SK-N-MC (cell line): ENCODE results near the gene MMP25.
A peak's percentile ranks its signal among the peaks of the same experiment; 100 is the strongest.
"Not testable (repeated sequence)": the region's sequence is repeated elsewhere in the genome, so short reads cannot be mapped to it uniquely, and the experiment has no call there.

Experiments
- DNase-seq: peaks from one replicate; pipeline ENCODE4 v3.0.0-alpha.2; 2011; ENCODE audit warnings: low read depth, low spot score
- H3K27ac ChIP-seq: fragments of 200-600 bp; sonication (generic); 2 replicates; pipeline ENCODE4 v1.5.1; 2016; ENCODE audit warnings: mixed run types
- H3K36me3 ChIP-seq: fragments of 200-600 bp; sonication (generic); 2 replicates; pipeline ENCODE4 v1.6.1; 2017; ENCODE audit warnings: antibody characterized with exemption, low read length, mixed read lengths; ENCODE audit not compliant: insufficient read depth
- H3K4me3 ChIP-seq: fragments of 200-600 bp; sonication (generic); 2 replicates; pipeline ENCODE4 v1.5.1; 2016
- H3K9ac ChIP-seq: fragments of 200-600 bp; sonication (generic); 2 replicates; pipeline ENCODE4 v1.8.0; 2017; ENCODE audit warnings: mixed run types, mixed read lengths; ENCODE audit not compliant: insufficient read length
- H3K9me3 ChIP-seq: fragments of 200-600 bp; sonication (generic); 2 replicates; pipeline ENCODE4 v1.6.1; 2017; ENCODE audit warnings: low read depth, mild to moderate bottlenecking, antibody characterized with exemption, low read length, moderate library complexity, mixed read lengths
- EZH2 ChIP-seq: fragments of 200-600 bp; sonication (generic); IDR thresholded peaks from one replicate; pipeline ENCODE4 v1.6.1; 2017; ENCODE audit warnings: antibody characterized with exemption
- FOXP2 ChIP-seq: optimal IDR thresholded peaks from 2 replicates; pipeline ENCODE3; 2011; ENCODE audit warnings: mild to moderate bottlenecking, moderate library complexity; ENCODE audit not compliant: insufficient read depth; ENCODE audit errors: extremely low read length, control extremely low read depth
- POLR2AphosphoS5 ChIP-seq: IDR thresholded peaks from 2 replicates; pipeline ENCODE4 v1.6.1; 2012; ENCODE audit warnings: mild to moderate bottlenecking, low read depth, low read length, borderline replicate concordance

Gene MMP25

DNA sequence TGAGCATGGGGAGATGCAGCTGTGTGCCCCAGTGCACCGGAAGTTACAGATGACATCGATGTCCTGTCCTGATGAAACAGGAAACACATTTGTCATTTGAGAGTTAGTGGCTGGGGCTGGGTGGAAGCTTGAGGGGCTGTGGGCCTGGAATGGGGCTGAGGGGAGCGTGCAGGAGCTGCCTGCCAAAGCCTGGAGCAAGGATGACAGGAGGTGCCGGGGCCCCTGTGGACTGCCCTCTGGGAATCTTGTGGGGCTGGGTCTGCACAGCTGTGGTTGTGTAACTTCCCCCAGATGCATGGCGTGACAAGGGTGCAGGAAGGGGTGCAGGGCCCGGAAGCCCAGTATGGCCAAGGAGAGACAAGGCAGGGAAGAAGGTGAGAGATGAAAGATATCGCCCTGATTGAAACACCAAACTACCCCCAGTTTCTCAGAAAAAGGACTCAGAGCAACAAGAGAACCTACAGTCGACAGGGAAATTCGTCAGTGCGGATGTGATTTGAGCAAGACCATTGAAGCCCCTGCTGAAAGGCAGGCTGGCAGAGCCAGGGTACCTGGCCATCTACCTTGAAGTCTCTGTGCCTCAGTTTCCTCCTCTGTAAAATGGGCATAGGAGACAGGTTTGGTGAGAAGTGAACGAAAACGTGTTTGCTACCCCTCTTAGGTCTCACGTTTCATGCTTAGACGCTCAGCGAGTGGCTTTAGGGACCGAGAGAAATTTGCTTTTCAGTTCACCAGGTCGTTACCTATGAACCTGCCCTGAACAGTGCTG lies 8.8 kb downstream of the MMP25 start:
- Histone ChIP-seq H3K36me3 (no peaks in the 10 kb centered on the region), H3K9me3 (no peaks in the 10 kb centered on the region), H3K4me3 (no peak overlapping the region), H3K27ac (no peak overlapping the region), H3K9ac (no peak overlapping the region)
- DNase-seq: no peak
- TF ChIP-seq EZH2 (no peak), POLR2AphosphoS5 (no peak), FOXP2 (no peak)

DNA sequence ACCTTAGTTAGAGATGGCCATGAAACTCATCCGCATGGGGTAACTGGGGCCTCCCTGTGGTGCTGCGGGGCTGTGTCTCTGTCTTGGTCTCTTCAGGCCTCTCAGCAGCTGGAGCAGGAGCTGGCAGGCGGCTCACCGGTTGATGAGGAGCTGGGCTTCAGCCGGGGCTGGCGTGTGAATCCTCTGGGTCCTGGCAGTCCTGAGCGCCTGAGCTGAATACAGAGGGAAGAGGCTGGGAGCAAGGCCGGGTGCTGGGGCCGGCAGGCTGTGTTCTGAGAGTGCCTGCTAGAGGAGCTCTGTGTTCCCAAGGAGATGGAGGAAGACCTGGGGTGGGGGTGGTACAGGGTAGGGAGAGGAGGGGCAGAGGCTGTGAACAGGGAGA lies 9.4 kb downstream of the MMP25 start:
- not testable (repeated sequence) for H3K9ac ChIP-seq, DNase-seq, H3K4me3 ChIP-seq, H3K36me3 ChIP-seq, H3K27ac ChIP-seq, H3K9me3 ChIP-seq

DNA sequence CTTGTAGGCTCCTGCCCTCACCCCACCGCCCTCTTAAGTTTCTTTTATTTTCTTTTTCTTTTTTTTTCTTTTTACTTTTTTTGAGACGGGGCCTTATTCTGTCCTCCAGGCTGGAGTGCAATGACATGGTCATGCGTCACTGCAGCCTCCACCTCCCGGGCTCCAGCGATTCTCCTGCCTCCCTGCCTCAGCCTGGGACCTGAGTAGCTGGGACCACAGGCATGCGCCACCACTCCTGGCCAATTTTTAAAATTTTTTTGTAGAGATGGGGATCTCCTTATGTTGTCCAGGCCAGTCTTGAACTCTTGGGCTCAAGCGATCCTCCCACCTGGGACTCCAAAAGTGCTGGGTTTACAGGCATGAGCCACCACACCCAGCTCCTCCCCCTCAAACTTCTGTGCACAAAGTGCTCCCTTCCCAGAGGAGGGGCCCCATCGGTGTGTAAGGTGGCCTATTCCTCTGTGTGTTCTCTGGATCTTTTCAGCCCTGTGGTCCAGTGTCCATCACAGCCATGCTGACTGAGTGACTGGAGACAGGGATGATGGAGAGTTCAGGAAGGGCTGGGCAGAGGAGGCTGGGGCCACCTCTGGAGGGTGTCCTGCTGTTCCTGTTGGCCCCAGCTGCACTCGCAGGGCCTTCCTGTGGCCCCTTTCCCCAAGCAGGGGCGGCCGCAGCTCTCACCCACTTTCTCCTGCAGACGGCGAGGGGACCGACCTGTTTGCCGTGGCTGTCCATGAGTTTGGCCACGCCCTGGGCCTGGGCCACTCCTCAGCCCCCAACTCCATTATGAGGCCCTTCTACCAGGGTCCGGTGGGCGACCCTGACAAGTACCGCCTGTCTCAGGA lies 10.2 kb downstream of the MMP25 start:
- Histone ChIP-seq H3K9me3 (no peaks in the 10 kb centered on the region), H3K36me3 (no peaks in the 10 kb centered on the region), H3K27ac (no peak overlapping the region), H3K4me3 (no peak overlapping the region), H3K9ac (no peak overlapping the region)
- no peak for TF ChIP-seq EZH2
- no peak for TF ChIP-seq POLR2AphosphoS5
- no peak for DNase-seq

DNA sequence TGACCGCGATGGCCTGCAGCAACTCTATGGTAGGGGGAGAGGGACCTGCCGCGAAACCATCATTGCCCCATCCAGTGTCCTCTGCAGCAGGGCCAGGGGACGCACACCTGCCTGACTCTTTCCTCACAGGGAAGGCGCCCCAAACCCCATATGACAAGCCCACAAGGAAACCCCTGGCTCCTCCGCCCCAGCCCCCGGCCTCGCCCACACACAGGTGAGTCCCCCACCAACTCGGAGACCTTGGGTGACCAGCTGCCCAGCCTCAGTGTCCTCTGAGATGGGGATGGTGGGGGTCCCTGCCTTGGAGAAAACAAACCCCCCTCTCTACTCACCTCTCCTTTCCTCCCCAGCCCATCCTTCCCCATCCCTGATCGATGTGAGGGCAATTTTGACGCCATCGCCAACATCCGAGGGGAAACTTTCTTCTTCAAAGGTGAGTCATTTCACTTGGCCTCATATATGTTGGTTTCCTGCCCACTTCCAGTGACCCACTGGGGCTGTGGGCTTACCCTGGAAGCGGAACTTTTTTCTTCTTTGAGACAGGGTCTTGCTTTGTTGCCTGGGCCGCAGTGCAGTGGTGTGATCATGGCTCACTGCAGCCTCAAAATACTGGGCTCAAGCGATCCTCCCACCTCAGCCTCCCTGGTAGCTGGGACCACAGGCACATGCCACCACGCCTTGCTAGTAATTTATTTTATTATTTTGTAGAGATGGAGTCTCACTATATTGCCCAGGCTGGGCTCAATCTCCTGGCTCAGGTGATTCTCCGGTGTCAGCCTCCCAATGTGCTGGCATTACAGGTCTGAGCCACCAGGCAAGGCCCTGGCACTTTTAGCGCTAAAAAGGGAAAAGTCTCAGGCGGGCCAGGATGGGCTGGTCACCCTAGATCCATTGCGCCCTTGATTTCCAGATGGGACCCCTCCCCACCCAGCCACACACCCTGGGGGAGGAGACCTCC lies 11.1 kb downstream of the MMP25 start:
- H3K4me3 ChIP-seq: no peak overlapping the region
- H3K9ac ChIP-seq: no peak overlapping the region
- no peak overlapping the region for H3K27ac ChIP-seq
- H3K9me3 ChIP-seq: no peaks in the 10 kb centered on the region
- H3K36me3 ChIP-seq: no peaks in the 10 kb centered on the region
- no peak for TF ChIP-seq FOXP2
- no peak for DNase-seq

DNA sequence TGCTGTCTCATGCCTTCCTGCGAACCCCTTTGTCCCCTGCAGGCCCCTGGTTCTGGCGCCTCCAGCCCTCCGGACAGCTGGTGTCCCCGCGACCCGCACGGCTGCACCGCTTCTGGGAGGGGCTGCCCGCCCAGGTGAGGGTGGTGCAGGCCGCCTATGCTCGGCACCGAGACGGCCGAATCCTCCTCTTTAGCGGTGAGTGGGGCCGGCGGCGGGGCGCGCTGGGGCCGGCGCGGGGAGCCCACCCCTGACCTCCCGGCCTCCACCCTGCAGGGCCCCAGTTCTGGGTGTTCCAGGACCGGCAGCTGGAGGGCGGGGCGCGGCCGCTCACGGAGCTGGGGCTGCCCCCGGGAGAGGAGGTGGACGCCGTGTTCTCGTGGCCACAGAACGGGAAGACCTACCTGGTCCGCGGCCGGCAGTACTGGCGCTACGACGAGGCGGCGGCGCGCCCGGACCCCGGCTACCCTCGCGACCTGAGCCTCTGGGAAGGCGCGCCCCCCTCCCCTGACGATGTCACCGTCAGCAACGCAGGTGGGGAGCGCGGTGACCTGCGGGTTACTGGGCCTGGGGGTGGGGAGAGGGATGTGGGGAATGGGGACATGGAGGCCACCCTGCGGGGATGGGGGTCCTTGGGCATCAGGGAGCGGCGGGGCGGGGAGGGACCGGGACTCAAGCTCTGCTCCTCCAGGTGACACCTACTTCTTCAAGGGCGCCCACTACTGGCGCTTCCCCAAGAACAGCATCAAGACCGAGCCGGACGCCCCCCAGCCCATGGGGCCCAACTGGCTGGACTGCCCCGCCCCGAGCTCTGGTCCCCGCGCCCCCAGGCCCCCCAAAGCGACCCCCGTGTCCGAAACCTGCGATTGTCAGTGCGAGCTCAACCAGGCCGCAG lies 12.0 kb downstream of the MMP25 start:
- Histone ChIP-seq H3K36me3 (no peaks in the 10 kb centered on the region), H3K9ac (peak overlapping the region; percentile 86), H3K4me3 (peak overlapping the region; percentile 90), H3K27ac (no peak overlapping the region), H3K9me3 (no peaks in the 10 kb centered on the region)
- TF ChIP-seq POLR2AphosphoS5 (no peak), EZH2 (no peak), FOXP2 (no peak)
- no peak for DNase-seq

DNA sequence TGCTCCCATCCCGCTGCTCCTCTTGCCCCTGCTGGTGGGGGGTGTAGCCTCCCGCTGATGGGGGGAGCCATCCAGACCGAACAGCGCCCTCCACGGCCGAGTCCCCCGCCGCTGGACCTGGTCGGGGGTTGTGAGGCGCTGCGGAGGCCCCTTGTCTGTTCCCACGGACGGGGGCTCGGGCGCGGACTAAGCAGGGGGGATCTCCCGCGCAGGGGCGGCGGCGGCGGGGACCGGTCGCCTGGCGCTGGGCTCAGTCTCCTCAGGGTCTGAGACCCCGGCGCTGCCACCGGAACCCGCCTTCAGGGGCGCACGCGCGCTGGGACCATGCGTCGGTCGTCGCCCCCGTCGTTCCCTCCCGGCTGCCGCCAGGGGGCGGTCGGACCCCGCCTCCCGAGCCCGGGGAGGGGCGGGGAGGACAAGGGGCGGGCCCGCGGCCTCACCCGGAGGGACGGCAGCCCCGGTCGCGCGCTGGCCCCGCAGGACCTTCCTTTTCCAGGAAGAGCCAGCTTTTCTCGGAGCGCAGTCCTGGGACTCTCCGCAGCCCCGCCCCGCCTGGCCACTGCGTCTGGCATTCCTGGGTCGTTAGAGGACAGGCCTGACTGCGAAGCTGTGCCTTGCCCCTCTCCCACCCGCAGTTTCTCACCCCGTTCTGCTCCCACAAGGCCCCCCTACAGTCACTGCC lies 12.8 kb downstream of the MMP25 start:
- Histone ChIP-seq H3K27ac (no peak overlapping the region), H3K9me3 (no peaks in the 10 kb centered on the region), H3K4me3 (peak overlapping the region; percentile 90), H3K9ac (peak overlapping the region; percentile 86), H3K36me3 (no peaks in the 10 kb centered on the region)
- DNase-seq: no peak
- TF ChIP-seq FOXP2: peak; percentile 44
- no peak for TF ChIP-seq EZH2
- peak; percentile 74; the same call in 1 of the 2 replicates for TF ChIP-seq POLR2AphosphoS5

DNA sequence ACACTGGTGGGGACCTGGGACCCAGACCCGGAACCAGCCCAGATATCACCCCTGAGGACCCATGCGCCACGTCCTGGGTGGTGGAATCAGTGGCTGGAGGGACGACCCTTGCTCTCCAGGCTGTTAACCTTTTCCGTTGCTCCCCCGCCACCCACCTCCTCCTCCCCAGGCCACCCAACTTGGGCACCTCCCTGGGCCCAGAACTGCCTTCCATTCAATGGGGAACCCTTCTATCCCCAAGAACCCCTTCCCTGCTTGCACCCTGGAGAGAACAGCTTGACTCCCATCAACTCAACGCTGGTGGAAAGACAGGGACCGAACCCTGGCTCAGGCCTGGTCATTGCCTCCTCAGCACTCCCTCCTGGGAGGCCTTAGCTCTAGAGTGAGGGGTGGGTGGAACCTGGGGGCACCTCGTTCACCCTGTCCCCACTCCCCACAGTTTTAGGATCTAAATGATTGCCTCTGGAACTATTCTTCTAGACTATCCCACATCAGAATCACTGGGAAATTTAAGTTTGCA lies 13.4 kb downstream of the MMP25 start:
- DNase-seq: no peak
- peak overlapping the region; percentile 90 for H3K4me3 ChIP-seq
- no peak overlapping the region for H3K27ac ChIP-seq
- H3K9ac ChIP-seq: peak overlapping the region; percentile 63
- no peaks in the 10 kb centered on the region for H3K36me3 ChIP-seq
- no peak for TF ChIP-seq FOXP2
- TF ChIP-seq POLR2AphosphoS5: no peak
- no peak for TF ChIP-seq EZH2
- no peaks in the 10 kb centered on the region for H3K9me3 ChIP-seq
